Measurements from ENCODE around the gene MAPKAP1. TPM values are rescaled to one million over a fixed set of nuclear protein-coding genes. Genes with fewer than 3 reads are reported as not detected.

The MAPKAP1 gene
- total RNA-seq, 1 donor from 2014 or later: 81.9 TPM

DNA sequence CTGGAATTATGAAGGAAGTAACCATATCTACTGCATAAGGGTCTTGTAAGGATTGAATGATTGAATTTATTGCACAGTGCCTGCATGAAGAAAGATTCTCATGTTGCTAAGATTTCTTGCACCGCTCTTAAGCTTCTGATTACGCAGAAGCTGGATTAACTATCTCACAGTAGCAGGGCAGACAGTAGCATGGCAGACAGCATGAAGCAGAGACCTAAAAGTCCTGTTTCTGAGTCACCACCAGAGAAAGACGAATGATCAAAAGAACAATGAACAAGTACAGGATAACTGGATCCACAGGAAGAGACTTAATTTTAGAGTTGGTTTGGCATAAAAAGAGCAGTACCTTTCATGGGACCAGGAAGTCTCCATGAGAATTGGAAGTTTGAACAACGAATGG, 142.4 kb downstream of the MAPKAP1 start:
- TF ChIP-seq, protein P1, sequence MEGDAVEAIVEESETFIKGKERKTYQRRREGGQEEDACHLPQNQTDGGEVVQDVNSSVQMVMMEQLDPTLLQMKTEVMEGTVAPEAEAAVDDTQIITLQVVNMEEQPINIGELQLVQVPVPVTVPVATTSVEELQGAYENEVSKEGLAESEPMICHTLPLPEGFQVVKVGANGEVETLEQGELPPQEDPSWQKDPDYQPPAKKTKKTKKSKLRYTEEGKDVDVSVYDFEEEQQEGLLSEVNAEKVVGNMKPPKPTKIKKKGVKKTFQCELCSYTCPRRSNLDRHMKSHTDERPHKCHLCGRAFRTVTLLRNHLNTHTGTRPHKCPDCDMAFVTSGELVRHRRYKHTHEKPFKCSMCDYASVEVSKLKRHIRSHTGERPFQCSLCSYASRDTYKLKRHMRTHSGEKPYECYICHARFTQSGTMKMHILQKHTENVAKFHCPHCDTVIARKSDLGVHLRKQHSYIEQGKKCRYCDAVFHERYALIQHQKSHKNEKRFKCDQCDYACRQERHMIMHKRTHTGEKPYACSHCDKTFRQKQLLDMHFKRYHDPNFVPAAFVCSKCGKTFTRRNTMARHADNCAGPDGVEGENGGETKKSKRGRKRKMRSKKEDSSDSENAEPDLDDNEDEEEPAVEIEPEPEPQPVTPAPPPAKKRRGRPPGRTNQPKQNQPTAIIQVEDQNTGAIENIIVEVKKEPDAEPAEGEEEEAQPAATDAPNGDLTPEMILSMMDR (IDR thresholded peaks at IDR 0.05; ENCODE audit: insufficient read depth, low read length, severe bottlenecking): no peak
- peak; percentile 31 for DNase-seq (ENCODE audit: low read depth)
- H3K4me3 ChIP-seq (ENCODE audit: low read depth, low read length): no peak overlapping the region

DNA sequence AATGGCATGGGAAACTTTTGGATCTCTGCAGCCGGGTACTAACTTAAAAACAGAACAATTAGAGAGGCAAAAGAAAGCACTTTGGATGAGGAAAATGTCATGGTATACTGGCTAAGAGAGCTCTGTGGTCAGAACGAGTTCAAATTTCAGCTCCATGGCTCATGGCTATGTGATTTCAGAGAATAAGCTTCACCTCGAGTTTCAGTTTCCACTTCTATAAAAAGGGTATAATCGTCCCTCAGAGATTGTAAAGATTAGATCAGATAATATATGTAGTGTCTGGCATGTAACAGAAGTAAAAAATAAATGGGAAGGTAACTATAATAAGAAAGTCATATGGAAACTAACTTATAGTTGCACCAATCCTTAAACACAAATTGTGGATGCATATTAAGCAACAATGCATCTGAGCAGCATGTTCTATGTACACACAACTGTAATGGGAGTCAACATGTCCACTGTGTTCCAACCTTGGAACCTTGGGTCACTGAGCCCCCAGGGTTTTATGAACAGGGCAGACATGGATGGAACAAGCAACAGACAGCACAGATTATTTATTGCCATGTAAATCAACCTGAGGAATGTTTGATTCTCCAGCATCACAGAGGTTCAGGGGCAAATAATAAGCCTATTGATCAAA, 145.4 kb downstream of the MAPKAP1 start:
- FAIRE-seq: no peak
- Histone ChIP-seq H3K27me3 (ENCODE audit: control insufficient read depth, insufficient read depth, low read length) (no peaks in the 10 kb centered on the region), H3K4me3 (ENCODE audit: low read depth, low read length) (no peak overlapping the region), H3K36me3 (ENCODE audit: control insufficient read depth, insufficient read depth, low read length) (no peaks in the 10 kb centered on the region)
- no peak for DNase-seq (ENCODE audit: low read depth)
- TF ChIP-seq, protein P1 (IDR thresholded peaks at IDR 0.05; ENCODE audit: insufficient read depth, low read length, severe bottlenecking): no peak

More for the DNA sequence above, 142.4 kb downstream of the MAPKAP1 start:
- H3K36me3 ChIP-seq (ENCODE audit: control insufficient read depth, insufficient read depth, low read length): no peaks in the 10 kb centered on the region
- no peaks in the 10 kb centered on the region for H3K27me3 ChIP-seq (ENCODE audit: control insufficient read depth, insufficient read depth, low read length)
- no peak for FAIRE-seq

GRCh38 chr9:125559894-125560293, 147.1 kb downstream of the MAPKAP1 start:
- no peak for FAIRE-seq
- DNase-seq (ENCODE audit: low read depth): no peak
- no peaks in the 10 kb centered on the region for H3K36me3 ChIP-seq (ENCODE audit: control insufficient read depth, insufficient read depth, low read length)
- no peaks in the 10 kb centered on the region for H3K27me3 ChIP-seq (ENCODE audit: control insufficient read depth, insufficient read depth, low read length)
- TF ChIP-seq, protein P1 (IDR thresholded peaks at IDR 0.05; ENCODE audit: insufficient read depth, low read length, severe bottlenecking): no peak
- no peak overlapping the region for H3K4me3 ChIP-seq (ENCODE audit: low read depth, low read length)

GRCh38 chr9:125559194-125559593, 147.8 kb downstream of the MAPKAP1 start:
- Histone ChIP-seq H3K36me3 (ENCODE audit: control insufficient read depth, insufficient read depth, low read length) (no peaks in the 10 kb centered on the region), H3K27me3 (ENCODE audit: control insufficient read depth, insufficient read depth, low read length) (no peaks in the 10 kb centered on the region), H3K4me3 (ENCODE audit: low read depth, low read length) (no peak overlapping the region)
- no peak for DNase-seq (ENCODE audit: low read depth)
- TF ChIP-seq, protein P1 (IDR thresholded peaks at IDR 0.05; ENCODE audit: insufficient read depth, low read length, severe bottlenecking): no peak
- no peak for FAIRE-seq

GRCh38 chr9:125558453-125559092, 148.4 kb downstream of the MAPKAP1 start:
- peak; percentile 66 for DNase-seq (ENCODE audit: low read depth)
- H3K36me3 ChIP-seq (ENCODE audit: control insufficient read depth, insufficient read depth, low read length): no peaks in the 10 kb centered on the region
- no peak overlapping the region for H3K4me3 ChIP-seq (ENCODE audit: low read depth, low read length)
- no peaks in the 10 kb centered on the region for H3K27me3 ChIP-seq (ENCODE audit: control insufficient read depth, insufficient read depth, low read length)
- TF ChIP-seq, protein P1 (IDR thresholded peaks at IDR 0.05; ENCODE audit: insufficient read depth, low read length, severe bottlenecking): peak; percentile 73
- FAIRE-seq: no peak
